RCC 7860 (cell line): ENCODE results near the gene ABCC3.

Experiments used
- DNase-seq: peaks from one replicate; pipeline ENCODE4 v3.0.0-alpha.2; 2015; ENCODE audit warnings: low spot score
- FAIRE-seq: peaks from 2 replicates; lab custom pipeline; 2012; peaks lifted over from hg19 to GRCh38; lab: Jason Lieb, UNC

The ABCC3 gene

DNA sequence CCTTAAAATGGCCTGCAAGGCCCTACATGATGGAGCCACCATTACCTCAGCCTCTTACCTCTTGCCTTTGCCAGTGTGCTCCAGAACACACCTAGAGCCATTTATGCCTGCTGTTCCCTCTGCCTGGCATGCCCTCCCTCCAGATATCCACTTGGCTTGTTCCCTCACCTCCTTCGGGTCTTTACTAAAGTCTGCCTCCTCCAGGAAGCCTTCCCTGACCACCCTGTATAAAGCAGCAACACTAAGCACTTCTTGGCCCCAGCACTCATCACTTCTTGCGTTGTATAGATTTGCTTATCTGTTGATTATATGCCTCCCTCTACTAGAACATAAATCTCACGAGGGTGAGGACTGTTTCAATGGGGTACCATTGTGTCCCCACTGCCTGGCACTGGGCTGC is 47.8 kb downstream of the ABCC3 start:
- no peak for FAIRE-seq
- no peak for DNase-seq

DNA sequence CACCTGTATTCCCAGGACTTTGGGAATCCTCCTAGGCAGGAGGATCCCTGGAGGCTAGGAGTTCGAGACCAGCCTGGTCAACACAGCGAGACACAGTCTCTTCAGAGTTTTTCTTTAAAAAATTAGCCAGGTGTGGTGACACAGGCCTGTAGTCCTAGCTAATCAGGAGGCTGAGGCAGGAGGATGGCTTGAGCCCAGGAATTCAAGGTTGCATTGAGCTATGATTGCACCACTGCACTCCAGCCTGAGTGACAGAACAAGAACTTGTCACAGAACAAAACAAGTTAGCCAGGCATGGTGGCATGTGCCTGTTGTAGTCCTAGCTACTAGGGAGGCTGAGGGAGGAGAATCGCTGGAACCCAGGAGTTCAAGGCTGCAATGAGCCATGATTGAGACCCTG is 48.3 kb downstream of the ABCC3 start:
- no peak for FAIRE-seq
- no peak for DNase-seq

DNA sequence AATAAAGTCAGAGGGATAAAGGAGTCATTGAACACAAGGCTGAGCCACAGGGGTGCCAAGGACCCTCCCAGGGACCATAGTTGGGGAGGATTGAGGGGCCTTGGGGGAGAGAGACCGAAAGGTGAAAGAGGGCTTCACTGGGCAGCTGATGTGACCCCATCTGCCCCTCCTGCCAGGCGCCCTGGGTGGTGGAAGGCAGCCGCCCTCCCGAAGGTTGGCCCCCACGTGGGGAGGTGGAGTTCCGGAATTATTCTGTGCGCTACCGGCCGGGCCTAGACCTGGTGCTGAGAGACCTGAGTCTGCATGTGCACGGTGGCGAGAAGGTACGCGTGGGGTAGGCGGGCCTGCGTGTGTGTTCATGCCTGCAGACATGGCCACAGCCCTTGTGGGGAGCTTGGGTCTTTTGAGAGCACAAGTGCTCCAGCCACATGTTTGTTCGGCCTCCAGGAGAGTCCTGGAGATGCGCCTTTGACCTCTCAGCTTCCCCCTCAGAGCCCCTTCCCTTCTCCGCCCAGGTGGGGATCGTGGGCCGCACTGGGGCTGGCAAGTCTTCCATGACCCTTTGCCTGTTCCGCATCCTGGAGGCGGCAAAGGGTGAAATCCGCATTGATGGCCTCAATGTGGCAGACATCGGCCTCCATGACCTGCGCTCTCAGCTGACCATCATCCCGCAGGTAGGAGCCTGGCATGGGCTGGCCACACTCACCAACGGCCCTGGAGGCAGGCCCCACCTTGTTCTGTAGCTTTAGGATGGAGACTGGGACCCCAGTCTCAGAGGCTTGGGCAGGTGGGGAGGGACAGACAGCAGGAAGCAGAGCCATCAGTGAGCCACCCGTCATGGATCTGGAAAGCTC is 49.0 kb downstream of the ABCC3 start:
- DNase-seq: no peak
- FAIRE-seq: no peak

DNA sequence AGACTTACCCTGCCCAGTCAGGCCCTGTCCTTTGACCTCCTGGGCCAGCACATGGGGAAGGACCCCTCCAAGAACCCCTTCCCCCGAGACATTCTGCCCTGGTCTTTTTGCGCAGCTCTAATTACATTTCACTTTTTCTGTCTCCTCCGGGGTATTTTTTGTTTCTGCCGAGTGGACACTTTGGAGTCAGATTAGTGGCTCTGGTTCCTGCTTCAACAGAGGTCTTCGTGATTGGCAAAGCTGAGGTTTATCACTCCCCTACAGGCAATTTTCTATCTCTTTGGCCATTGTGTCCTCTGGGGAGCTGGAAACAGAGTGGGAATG is 49.6 kb downstream of the ABCC3 start:
- FAIRE-seq: no peak

DNA sequence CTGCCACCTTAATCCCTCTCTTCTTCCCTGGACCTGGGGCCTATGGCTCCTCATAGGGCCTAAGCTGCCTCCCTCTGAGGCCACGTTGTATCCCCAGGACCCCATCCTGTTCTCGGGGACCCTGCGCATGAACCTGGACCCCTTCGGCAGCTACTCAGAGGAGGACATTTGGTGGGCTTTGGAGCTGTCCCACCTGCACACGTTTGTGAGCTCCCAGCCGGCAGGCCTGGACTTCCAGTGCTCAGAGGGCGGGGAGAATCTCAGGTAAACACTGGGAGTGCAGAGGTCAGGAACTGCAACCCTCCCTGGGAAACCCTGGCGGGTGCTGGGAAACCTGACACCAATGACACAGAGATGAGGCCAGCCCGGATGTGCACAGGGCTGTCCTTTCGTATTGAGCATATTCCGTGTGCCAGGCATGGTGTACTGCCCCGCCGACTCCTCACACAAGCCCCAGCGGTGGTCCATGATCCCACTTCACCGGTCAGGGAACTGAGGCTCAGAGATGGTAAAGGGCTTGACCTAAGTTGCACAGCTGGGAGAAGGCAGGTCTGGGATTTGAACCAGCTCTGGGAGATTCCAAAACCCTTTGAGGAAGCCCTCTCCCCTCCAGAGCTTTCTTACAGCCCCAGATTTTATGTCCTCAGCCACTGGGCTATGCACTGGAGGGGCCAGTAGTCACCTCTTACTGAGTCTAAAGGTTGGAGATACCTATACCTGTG is 50.1 kb downstream of the ABCC3 start:
- DNase-seq (no peak), FAIRE-seq (no peak)

More for the DNA sequence above, 49.6 kb downstream of the ABCC3 start:
- no peak for DNase-seq

DNA sequence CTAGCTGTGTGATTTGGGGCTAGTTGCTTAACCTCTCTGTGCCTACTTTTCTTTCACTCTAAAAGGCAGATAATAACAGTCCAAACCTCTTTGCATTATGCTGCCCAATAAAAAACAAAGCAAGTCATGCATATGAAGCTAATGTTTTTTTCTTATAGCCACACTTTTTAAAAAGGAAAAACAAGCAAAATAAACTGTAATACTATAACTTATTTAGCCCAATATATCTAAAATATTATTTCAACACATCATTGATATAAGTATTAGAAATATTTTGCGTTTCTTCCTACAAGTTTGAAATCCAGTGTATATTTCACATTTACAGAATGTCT is 50.6 kb downstream of the ABCC3 start:
- no peak for DNase-seq
- no peak for FAIRE-seq

DNA sequence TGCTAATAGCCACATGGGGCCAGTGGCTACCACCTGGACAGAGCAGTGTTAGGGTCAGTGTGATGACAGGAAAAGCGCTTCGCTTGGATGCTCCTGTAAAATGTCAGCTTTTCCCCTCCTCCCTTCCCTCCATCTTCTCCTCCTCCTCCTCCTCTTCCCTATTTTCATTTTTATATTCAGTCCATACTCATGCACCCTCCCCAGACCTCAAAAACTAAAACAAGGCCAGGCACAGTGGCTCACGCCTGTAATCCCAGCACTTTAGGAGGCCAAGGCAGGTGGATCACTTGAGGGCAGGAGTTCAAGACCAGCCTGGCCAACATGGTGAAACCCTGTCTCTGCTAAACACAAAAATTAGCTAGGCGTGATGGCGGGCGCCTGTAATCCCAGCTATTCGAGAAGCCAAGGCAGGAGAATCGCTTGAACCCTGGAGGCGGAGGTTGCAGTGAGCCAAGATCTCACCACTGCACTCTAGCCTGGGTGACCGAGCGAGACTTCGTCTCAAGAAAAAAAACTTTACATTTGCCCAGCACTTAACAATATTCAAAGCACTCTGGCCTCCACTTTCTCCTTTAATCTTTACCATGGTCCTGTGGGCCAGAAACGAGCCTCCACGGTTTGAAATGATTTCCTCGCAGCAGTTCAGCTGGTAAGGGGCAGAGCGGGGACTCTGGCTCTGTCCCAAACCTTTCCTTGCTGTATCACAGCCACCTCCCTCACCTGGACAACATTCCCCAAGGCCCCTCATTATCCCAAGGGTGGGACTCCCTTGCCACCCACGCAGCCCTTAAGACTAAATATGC is 51.2 kb downstream of the ABCC3 start:
- FAIRE-seq (no peak), DNase-seq (no peak)

DNA sequence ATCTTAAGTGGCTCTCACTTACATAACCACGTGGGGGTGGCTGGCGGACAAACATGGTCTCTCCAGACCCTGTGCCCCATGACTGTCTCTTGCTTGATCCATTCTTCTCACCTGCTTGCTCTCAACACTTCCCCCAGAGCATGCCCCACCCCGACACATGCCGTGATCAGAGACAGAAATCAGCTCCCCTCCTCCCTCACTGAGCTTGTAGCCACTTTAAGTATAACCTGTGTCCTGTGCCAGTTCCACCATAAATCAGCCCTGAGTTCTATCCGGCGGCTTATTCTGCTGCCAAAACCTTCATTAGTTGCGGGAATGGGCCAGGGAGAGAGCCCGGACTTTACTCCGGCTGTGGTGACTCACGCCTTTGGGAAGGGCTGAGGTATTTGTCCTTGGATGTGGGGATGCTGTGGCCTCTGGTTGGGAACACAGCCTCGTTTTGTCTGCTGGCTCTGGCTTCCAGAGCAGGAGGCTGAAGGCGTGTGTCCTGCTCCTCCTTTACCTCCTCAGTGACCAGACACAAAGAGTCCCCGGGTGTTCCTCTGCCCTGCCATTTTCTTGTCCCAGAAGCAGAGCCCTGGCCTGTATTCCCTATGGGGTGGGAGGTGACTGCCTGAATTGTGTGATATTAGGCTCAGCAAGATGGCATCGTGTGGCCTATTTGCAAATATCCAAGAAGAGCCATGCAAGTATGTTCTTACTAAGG is 52.0 kb downstream of the ABCC3 start:
- peak; percentile 94 for FAIRE-seq
- peak; percentile 84 for DNase-seq

DNA sequence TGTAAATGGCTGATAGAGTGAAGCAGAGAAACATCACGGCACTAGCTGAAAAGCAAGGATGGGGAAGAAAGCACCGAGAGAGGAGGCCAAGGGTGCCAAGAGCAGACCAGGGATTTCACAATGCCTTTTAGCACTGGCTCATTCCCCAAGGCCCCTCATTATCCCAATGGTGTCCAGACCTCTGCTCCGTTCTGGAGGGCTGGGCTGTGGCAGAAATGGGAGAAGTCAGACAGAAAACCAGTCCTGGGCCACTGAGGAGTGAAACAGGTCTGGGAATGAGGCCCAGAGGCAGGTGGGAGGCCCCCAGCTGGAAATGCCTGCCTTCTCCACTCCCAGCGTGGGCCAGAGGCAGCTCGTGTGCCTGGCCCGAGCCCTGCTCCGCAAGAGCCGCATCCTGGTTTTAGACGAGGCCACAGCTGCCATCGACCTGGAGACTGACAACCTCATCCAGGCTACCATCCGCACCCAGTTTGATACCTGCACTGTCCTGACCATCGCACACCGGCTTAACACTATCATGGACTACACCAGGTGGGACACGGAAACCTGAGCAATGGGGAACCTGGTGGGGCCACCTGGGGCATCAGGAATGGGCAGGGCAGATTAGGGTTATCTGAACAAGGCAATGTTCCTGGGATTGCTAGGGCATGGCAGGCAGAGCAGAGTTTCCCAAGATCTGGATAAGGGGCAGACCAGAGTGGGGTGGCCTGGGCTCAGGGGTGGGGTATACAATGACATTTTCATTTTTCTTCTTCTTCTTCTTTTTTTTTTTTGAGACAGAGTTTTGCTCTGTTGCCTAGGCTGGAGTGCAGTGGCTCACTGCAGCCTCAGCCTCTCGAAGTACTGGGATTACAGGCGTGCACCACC is 52.8 kb downstream of the ABCC3 start:
- DNase-seq (no peak), FAIRE-seq (no peak)

DNA sequence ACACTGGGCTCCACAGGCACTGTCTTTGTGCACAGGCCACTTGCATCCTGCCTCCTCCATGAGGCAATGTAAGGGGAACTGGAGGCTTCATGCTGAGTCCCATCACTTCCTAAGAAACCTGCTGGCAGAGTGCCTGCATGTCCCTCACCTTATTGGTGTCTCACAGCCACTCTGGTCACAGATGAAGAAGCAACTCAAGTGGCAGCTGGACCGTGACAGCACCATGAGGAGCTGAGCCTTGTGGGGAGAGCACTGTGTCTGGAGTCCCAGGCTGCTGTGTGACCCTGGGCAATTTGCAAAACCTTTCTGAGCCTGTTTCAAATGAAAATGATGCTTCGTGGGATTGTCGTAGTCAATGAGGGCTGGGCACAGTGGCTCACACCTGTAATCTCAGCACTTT is 53.6 kb downstream of the ABCC3 start:
- DNase-seq (peak; percentile 83), FAIRE-seq (peak; percentile 84)

DNA sequence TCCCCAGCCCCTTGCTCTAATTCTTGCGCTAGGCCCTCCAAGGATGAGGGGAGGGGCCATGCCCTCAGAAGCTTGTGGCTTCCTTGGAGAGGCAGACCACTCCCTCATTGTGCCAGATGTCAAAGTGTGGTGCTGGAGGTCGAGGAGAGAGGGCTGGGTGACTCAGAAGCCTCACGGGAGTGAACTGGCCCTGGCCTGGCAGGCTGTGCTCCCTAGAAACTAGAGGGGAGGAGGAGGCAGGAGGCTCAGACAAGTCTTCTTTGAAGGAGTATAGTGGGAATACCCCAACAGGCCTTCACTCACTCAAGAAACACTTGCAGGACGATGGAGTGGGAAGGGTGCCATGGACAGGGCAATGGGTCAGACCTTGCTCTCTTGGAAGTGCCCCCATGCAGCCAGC is 54.6 kb downstream of the ABCC3 start:
- FAIRE-seq (peak; percentile 89), DNase-seq (peak; percentile 83)

DNA sequence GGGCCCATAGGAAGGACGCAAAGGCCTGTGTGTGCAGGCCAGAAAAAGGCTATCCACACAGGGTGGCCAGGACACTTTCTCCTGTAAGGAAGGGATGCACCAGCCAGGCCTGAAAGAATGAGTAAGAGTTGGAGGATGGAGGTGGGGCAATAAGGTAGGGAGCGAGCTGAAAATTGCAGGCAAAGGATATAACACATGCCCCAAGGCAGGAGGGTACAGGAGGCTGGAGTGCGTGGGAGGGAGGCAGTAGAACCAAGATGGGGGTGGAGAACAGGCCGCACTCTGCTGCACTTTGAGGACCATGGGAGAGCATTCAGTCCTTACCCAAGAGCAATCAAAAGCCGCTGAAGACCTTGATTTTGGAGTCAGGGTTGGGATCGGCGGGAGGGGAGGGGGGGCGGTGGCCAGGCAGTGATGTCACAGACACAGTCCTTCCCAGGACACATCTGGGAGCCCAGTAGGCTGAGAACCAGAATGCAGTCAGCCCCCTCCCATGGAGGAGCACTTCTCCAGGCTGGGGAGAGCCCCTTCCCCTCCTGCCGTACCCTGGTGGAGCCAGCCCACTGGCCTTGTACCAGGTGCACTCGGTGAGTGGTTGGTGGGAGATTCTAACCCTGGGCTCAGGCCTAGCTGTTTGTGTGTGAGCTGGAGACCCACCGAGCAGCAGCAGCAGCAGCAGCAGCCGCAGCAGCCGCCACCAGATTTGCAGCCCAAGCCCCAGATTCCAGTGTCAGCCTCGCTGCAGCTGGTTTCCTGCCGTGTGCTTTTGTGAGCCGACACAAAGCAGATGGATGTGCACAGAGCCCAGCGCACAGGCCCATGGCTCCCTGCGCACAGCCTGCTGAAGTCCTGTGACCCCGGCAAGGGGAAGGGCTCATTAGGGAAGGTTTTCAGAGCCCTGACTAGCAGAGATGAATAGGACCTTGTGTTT is 55.5 kb downstream of the ABCC3 start:
- FAIRE-seq (no peak), DNase-seq (peak; percentile 43)

DNA sequence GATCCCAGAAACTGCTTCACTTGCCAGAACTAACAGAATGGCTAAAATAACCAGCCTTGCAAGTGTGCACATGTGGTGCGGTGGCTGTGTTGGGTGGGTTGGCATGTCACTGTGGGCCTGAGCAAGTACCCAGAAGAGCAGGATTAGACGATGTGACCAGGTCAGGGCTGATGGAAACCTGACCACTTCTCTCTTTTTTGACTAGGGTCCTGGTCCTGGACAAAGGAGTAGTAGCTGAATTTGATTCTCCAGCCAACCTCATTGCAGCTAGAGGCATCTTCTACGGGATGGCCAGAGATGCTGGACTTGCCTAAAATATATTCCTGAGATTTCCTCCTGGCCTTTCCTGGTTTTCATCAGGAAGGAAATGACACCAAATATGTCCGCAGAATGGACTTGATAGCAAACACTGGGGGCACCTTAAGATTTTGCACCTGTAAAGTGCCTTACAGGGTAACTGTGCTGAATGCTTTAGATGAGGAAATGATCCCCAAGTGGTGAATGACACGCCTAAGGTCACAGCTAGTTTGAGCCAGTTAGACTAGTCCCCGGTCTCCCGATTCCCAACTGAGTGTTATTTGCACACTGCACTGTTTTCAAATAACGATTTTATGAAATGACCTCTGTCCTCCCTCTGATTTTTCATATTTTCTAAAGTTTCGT is 56.3 kb downstream of the ABCC3 start:
- FAIRE-seq (no peak), DNase-seq (no peak)

DNA sequence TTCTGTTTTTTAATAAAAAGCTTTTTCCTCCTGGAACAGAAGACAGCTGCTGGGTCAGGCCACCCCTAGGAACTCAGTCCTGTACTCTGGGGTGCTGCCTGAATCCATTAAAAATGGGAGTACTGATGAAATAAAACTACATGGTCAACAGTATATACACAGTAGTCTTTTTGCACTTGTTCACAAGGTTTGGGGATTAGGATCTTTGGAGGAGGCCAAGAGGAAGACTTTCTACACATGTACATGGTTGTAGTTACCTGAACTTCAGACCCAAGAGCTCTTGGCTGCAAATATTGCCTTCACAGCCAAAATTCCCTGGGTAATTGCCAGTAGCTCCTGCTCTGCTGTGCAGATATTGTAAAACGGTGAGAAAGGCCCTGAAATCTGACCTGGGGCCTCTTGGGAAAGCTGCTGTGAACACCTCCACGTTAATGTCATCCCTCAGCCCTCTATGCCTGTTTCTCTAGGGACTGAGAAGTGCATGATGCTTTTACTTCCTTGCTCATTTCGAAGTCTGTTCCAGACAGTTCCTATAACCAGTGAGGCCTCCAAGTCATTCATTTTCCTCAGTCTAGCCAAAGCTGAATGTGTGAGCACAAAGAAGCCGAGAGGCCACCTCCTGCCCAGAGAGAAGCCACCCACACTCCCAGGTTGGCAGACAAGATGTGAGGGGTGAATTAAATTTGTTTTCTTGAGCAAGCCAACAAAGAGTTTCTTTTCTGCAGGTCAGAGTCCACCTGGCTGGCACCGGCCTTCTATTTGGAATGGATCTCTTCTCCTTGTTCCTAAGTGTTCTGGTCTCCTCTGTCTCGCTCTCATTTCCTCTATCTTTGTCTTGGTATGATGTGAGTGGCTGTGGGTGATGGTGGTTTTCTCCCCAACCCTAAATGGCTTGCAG is 57.1 kb downstream of the ABCC3 start:
- no peak for DNase-seq

DNA sequence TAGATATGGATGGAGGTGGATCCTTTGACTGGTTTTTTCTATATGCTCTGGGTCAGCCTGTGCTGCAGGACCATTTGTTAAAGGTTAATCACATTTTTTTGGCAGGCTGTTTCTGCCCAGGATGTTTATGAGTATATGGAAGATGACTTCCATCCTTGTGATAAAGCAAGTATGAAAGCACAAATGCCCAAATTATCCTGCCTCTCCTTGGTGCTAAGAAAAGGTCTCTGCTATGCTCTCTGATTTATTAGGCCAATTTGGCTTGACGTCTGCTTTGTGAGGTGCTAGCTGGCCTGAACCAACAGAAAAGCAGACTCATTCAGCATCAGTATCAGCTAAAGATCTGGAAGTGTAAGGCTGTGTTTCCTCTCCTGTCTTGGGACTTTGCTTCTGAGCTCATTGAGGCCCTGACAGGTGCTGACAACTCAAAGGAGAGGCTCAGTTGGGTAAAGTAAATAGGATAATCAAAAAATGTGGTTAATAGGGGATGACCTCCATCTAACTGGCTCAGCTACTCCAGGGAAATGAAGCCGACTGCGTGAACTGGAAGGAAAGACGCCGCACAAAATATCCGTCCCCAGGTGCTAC is 57.9 kb downstream of the ABCC3 start:
- DNase-seq: no peak
- FAIRE-seq: no peak

More for the DNA sequence above, 57.1 kb downstream of the ABCC3 start:
- no peak for FAIRE-seq

DNA sequence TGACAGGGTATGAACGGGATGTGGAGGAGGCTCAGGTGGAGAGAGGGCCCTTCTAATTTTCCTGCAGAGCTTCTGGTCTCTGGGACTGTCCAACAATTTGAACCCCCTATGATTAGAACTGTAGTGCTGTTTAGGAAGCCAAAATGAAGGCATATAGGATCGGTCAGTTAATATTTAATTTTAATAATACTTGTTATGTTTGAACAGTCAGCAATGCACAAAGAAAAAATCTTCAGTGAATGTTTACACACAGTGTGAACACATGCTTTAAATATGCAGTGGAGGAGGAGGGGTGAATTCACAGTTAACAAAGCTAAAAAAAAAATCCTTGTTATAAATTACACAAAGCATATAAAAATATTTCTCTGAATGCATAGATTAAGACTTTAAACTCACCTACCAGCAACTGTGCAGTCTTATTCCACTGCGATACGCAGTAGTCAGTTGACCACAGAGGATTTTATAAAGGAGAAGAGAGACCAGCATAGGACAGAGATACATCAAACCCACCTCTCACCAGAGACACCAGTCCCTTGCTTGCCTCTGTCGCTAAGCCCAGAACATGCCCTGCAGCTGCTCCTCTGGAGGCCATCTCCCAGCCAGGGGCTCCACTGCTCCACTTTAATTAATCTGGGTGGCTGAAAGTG is 58.5 kb downstream of the ABCC3 start:
- FAIRE-seq (peak; percentile 90), DNase-seq (peak; percentile 63)
